GM18511 (cell line): Measurements from ENCODE around the gene AICDA.
"Not testable (repeated sequence)": the region's sequence is repeated elsewhere in the genome, so short reads cannot be mapped to it uniquely, and the experiment has no call there.

Experiments used
- ATAC-seq: cut with Tn5 transposase; IDR thresholded peaks from one replicate; pipeline ENCODE4 v1.9.1; 2021; ENCODE audit warnings: mild to moderate bottlenecking, moderate library complexity; ENCODE audit not compliant: unreplicated experiment

Gene AICDA

DNA sequence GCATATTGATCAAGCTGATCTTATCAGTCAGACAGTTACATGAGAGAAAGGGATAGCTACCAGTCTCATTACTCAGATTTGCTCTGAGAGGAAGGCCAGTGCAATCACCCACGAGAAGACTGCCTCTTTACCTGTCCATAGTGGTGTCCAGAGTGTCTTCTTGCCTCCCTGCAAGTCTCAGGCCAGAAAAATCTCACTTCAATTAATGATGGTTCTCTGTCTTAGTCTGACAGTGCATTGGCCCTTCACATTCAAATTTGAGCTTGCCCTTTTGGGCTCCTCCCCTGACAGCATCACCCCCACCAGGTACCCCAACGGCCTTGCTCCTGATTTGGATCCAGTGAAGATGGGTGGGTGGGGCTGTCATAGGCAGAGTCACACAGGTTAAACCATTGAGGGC is at the start of gene AICDA:
Gene AICDA, minus strand, starts transcription at position 231 of the 400 bp plus-strand sequence. Its CDS starts 92 bp downstream, at position 139.
- peak; percentile 44 for ATAC-seq

DNA sequence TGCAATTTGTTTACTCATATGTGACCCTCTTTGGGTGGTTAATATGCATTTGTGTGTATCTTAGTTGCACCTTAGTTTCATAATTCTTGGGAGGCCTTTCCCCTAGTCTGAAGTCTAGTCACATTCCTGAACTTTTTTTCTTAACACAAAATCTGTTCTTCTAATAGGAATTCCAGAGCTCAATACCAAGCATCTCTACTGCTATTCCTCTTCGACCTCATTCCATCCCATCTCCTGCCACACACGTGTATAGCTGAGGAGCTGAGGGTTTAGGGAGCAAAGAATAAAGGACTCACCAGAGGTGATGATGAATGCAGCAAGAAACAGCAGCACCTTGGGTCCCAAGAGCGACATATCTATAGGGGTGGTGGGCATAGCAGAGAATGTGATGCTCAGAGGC is 49.1 kb upstream of the AICDA start:
- ATAC-seq, result no peak

DNA sequence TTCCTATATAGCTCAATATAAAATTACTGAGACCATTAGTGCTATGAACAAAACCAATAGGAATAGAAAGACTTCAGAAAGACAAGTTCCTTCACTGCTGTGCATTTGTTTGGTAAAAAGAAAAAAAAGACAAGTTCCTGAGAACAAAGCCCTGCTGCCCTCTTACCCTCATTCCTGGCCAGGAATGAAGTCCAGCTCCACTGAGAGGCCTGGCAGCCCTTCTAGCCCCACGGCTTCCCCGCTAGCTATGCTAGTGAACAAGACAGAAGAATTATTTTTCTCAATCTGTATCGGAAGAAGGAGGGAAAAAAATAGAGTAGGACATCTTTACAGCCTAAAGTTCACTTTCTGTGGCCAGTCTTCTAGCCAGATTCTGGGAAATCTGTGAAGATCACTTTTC is 48.4 kb upstream of the AICDA start:
- ATAC-seq, result no peak

DNA sequence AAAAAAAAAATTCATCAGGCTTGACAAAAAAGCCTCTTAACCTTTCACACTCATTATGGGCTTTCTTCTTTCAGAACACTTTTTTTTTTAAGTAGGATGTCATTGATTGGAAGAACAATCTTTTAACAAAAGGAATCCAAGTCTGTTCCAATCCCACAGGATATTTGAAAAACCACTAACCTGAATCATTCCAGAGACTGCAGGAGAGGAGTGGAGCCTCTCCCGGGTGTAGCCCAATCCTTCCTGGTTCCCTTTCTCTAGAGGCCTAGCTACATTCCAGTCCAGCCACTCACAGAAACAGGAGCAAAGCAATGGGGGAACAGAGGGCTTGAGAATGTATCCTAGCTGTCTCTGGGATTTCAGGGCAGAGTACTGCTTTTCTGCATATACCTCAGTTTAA is 45.7 kb upstream of the AICDA start:
- ATAC-seq, result no peak

DNA sequence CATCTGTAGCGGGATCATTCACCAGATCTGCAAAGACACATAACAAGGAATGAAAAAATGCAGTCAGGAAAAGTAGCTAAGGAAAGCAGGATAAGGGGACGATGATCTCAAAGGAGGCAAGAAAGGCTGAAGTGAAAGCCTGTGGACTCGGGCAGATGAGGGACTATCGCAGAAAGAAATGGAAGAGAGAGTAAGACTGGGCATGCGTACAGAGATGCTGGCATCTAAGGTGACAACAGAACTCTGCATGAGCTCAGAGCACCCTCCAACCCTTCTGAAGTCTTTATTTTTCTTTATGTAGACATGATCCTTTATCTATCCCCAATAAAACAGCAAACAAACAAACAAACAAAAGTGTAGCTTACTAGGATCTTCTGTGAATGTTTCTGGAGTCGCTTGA is 42.8 kb upstream of the AICDA start:
- ATAC-seq, result no peak

DNA sequence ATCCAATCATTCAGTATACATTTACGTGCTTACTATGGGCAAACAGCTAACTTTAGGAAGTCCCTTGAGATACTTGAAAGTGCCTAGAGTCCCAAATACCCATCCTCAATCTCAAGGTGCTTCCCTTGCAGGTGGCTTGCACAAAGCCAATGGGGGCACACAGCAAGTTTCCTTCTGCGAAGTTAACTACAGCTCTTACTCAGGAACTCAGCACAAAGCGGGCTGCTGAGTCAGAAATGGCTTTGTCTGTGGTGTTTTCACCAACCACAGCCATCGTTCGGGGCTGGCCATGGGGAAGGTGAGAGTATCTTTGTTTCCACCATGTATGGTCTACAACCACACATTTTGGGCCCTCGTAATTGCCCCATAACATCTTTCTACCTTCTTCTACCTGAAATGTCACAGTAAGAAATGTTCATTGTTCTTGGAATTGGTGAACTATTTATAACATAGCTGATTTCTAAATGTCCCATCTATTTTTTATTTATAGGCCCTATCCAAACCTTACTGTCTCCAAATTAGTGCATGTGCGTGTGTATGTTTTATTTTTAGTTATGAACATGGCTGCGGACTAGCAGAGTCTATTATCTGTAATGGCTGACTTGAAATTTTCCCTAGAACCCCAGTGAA is 36.0 kb upstream of the AICDA start:
- ATAC-seq, result peak; percentile 76

DNA sequence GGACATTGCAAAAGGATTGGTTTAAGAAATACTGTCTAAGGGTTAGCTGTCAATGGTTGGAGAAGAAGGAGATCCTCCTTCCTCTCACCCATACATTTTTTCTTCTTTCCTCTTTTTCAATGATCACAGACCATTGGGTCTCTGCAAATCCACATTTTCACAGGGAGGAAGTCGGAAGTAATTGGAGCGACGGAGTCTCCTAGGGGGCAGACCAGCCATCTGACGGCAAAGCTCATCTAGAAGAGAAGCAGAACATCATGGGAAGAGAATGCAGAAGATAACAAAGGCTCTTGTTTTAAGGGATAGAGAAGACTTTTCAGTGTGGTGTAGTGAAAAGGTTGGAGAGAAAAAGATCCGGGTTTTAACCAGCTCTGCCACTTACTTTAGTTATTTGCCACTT is 35.3 kb upstream of the AICDA start:
- ATAC-seq, result no peak

DNA sequence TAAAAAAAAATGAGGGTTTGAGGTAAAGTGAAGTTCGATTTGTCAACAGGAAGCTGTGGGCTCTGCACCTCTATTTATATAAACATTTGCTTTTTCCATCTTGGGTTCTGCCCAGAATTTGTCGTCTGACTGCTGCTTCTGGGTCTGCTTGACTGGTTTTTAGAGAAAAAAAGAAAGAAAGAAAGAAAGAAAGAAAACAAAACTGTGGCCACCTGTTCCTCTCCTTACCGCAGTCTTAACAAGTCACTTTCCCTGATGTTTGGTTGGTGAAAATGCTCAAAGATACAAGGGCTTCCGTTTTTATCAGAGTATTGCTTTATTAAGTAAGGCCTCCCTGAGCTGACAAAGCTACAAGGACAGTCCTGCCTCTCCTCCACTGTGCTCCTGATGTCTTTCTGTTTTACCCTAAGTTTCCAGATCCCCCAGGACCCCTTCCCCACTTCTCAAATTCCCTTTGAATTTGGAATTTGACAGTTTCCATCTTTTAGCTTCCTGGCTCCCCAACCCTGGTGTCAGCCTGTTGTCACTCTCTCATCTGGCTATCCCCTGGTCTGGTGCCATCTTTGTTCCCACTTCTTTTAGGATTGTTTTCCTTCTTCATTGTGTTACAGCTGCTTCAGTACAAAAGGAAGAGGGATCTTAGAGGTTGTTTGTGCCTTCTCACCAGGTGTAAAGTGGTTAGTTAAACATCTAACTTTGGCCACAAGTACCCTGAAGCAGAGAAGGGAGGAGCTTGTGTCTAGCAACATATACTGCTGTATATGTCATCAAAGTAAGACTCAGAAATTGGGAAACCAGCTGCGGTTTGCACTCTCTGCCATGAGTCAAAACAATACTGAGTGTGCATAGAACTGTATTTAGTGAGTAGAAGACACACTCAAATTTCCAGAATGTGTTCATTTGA is 31.9 kb upstream of the AICDA start:
- peak; percentile 65 for ATAC-seq

DNA sequence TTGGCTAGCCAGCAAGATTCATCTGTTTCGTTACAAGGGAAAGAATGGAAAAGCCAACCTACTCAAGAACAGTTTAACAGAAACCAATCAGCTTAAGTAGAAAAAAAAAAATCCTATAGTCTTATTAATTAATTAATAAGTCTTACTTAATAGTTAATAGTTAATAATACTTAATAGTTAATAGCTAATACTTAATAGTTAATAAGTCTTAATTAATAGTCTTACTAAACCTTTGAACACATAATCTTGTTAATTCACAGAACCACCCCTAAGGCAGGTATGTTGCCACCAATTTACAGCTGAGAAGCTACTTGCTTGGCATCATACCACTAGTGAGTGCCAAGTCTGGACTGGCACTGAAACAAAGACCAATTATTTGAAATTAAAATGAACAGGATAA is 30.1 kb upstream of the AICDA start:
- ATAC-seq, result no peak

DNA sequence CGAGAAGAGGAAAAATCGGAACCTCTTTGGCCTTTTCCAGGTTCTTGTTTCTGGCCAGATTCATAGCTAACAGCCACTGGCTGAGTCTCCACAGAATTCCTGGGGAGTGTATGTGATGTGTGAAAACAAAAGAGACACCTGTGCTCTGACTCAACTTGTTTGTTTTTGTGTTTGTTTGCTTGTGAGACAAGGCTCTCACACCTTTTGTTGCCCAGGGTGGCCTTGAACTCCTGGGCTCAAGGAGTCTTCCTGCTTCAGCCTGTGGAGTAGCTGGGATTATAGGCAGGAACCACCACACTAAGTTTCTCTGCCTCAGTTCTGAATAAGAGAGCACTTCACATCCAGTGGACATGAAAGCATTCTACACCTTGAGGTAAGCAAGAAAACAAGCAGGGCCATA is 27.3 kb upstream of the AICDA start:
- no peak for ATAC-seq

DNA sequence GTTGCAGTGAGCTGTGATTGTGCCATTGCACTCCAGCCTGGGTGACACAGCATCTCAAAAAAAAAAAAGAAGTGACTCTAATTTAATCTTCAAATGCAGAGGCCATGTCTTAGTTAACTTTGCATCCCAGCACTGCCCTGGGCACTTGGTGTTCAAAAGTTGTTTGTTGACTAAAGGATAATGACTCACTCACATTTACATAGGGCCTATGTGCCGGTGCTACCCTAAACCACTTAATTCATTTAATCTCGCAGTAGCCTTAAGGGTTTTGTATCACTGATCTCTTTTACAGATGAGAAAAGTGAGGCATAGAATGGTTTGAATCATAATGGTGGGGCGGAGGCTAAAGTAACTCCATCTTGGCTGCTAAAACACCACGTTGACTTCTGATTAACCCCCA is 26.3 kb upstream of the AICDA start:
- ATAC-seq, result no peak

DNA sequence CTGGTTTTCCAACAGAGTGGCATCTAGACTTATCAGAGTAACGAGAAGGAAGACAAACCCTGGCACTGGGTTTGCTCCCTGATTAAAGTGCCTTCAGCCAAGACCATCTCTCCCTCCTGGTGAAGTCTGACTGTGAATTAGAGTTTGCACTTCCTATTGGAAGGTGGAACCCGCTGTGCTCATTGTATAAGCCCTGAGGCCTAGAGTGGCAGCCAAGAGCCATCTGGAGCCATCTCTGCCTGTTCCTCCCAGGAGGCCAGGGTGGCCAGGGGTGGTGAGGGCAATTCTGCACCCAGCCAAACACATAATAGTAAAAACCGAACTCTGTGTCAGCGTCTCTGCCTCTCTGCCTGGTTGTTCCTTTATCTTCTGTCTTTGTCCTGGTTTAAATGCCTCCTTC is 25.0 kb upstream of the AICDA start:
- ATAC-seq, result no peak

DNA sequence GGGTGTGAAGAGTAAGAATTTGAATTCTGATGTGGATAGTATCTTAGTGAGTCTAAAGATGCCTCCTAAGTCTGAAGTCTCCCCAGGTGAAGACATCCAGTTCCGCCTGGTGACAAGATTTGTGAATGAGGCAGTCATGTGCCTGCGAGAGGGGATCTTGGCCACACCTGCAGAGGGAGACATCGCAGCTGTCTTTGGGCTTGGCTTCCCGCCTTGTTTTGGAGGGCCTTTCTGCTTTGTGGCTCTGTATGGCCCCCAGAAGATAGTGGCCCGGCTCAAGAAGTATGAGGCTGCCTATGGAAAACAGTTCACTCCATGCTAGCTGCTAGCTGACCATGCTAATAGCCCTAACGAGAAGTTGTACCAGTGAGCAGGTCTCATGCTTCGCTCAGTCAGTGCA is 24.6 kb upstream of the AICDA start:
- ATAC-seq, result no peak

DNA sequence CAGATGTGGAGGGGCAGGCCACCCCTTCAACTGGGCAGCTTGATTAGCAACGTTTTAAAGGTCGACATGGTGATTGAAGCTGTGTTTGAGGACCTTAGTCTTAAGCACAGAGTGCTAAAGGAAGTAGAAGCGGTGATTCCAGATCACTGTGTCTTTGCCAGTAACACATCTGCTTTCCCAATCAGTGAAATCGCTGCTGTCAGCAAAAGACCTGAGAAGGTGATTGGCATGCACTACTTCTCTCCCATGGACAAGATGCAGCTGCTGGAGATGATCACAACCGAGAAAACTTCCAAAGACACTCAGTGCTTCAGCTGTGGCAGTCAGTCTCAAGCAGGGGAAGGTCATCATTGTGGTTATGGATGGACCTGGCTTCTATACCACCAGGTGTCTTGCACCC is 23.9 kb upstream of the AICDA start:
- no peak for ATAC-seq

DNA sequence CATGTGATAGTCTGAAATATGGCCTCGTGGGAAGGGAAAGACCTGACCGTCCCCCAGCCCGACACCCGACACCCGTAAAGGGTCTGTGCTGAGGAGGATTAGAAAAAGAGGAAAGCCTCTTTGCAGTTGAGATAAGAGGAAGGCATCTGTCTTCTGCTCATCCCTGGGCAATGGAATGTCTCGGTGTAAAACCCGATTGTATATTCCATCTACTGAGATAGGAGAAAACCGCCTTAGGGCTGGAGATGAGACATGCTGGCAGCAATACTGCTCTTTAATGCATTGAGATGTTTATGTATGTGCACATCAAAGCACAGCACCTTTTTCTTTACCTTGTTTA is 23.3 kb upstream of the AICDA start:
- not testable (repeated sequence) for ATAC-seq

DNA sequence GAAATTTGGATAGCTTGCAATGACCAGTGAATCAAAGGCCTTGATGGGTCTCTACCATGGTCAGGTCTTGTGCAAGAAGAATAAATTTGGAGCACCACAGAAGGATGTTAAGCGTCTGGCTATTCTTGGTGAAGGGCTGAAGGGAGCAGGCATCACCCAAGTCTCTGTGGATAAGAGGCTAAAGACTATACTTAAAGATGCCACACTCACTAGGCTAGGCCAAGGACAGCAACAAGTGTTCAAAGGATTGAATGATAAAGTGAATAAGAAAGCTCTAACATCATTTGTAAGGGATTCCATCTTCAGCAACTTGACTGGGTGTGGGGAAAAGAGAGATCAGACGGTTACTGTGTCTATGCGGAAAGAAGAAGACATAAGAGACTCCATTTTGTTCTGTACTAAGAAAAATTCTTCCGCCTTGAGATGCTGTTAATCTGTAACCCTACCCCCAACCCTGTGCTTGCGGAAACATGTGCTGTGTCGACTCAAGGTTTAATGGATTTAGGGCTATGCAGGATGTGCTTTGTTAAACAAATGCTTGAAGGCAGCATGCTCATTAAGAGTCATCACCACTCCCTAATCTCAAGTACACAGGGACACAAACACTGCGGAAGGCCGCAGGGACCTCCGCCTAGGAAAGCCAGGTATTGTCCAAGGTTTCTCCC is 22.8 kb upstream of the AICDA start:
- ATAC-seq, result not testable (repeated sequence)

DNA sequence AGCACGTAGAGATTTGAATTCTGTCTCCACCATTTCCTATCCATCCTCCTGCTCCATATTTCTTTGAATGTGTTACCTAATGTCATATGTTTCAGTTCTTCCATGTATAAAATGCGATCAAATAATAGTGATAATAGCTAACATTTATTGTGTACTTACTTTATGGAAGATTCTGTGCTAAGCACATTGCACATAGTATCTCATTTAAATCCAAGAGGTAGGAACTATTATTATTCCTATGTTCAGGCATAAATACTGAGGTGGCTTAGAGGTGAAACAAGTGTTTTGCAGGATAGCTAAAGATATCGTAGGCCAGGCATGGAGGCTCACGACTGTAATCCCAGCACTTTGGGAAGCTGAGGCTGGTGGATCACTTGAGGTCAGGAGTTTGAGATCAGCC is 17.5 kb upstream of the AICDA start:
- no peak for ATAC-seq

DNA sequence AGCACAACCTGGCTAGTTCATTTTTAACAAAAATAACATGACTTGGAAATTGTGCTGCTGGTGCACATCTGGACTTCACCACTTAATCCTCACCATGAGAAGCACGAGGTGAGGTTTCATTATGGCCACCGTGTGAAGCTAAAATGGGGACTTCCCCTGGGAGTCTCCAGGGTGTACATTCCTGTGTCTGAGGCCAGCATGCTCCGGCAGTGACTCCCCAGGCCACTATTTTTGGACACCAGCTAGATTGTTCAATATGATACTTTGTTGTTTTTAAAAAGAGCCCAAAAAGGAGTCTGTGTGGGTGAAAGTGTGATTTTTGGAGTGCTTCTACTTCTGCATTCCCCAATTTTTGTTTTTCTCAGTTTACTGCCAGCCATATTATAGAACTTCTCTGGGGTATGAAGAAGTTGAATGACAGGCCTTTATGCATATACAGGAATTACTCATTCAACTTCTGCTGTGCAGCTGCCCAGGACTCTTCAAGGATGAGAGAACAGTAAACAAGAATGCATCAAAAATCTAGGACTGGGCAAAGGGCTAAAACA is 16.9 kb upstream of the AICDA start:
- peak; percentile 95 for ATAC-seq

DNA sequence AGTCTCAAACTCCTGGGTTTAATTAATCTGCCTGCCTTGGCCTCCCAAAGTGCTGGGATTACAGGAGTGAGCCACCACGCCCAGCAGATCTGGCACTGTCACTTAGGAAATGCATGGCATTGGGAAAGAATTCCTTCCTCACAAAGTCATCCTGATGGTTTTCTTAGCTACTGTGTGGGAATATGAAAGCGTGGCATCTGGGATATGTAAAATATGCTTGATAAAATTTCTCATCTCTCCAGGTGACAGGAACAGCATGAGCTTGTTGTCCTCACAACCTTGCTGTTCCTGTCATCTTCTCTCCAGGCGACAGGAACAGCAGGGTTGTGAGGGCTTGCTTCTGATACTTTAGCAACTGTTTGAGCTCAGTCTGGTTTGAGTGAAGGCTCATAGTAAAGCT is 16.1 kb upstream of the AICDA start:
- ATAC-seq, result no peak

DNA sequence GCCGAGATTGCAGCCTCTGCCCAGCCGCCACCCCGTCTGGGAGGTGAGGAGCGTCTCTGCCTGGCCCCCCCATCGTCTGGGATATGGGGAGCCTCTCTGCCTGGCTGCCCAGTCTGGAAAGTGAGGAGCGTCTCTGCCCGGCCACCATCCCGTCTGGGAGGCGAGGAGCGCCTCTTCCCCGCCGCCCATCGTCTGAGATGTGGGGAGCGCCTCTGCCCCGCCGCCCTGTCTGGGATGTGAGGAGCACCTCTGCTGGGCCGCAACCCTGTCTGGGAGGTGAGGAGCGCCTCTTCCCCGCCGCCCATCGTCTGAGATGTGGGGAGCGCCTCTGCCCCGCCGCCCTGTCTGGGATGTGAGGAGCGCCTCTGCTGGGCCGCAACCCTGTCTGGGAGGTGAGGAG is 12.1 kb upstream of the AICDA start:
- not testable (repeated sequence) for ATAC-seq

DNA sequence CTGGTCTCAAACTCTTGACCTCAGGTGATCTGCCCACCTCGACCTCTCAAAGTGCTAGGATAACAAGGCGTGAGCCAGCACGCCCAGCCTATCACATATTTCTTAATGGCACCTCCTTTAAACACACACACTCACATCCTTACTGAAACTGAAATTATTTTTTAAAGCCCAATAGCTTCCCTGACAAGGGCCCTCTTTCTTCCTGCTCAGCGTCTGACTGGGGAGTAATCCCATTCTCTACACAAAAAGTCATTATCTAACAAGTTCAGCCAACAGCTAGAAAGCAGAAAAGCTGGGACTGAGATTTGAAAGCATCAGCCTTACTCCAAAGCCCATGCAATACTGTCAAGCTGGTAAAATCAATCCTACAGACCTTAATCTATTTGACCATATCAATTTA is 10.0 kb upstream of the AICDA start:
- ATAC-seq, result no peak

DNA sequence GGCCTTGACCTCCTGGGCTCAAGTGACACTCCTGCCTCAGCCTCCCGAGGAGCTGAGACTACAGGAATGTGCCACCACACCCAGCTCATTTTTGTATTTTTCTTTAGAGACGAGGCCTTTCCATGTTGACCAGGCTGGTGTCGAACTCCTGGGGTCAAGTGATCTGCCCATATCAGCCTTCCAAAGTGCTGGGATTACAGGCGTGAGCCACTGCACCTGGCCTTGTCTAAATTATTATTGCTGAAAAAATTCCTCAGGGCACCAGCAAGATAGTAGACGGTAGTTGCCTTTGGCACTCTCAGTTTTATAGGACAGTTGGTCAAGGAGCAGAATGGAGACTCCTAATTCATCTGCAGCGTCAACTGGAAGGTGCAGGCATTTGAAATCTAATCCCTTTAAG is 2.5 kb upstream of the AICDA start:
- ATAC-seq, result no peak
